ENCODE results near the gene SEC16A. TPM values are rescaled to one million over a fixed set of nuclear protein-coding genes. Genes with fewer than 3 reads are reported as not detected.

The SEC16A gene
- total and polyA plus RNA-seq, 4 donors = 44.2 to 78.8 (median 46.7) TPM

GRCh38 chr9:136412962-136413361 is 69.9 kb downstream of the SEC16A start:
- Histone ChIP-seq H3K9me3 (ENCODE audit: control insufficient read depth in 4 of 4, insufficient read depth in 3 of 4, low read length in 3 of 4) (no peaks in the 10 kb centered on the region), H3K4me1 (ENCODE audit: control insufficient read depth in 5 of 5, insufficient read depth in 5 of 5, low read length in 5 of 5) (peaks cover 0 to 19% (median 8%) of the 10 kb centered on the region in 5 donors), H3K27ac (ENCODE audit: low read depth in 1 of 2, low read length in 1 of 2) (no peak overlapping the region), H3K9ac (ENCODE audit: insufficient read depth in 1 of 2, low read length in 2 of 2) (no peak overlapping the region), H3K27me3 (ENCODE audit: control insufficient read depth in 3 of 3, insufficient read depth in 3 of 3, low read length in 2 of 3) (no peaks in the 10 kb centered on the region), H3K4me3 (no peak overlapping the region), H3K36me3 (ENCODE audit: control insufficient read depth in 4 of 4, insufficient read depth in 4 of 4, low read length in 4 of 4) (peaks cover 11 to 47% (median 37%) of the 10 kb centered on the region in 4 donors)
- 76 to 88% methylated on average over 9 of the region's 9 CpGs for WGBS, 2 donors
- peak in 2 of 3 donors; percentile 14 to 56 for DNase-seq
- ATAC-seq (ENCODE audit: insufficient read depth, low FRiP score) = no peak
- TF ChIP-seq CTCF (IDR thresholded peaks at IDR 0.05; ENCODE audit: control extremely low read depth, extremely low read depth) = no peak

GRCh38 chr9:136411378-136411777 is 71.5 kb downstream of the SEC16A start:
- 35 to 59% methylated on average over 4 of the region's 4 CpGs for WGBS, 2 donors
- peak overlapping the region; percentile 66 to 74 for H3K9ac ChIP-seq (ENCODE audit: insufficient read depth in 1 of 2, low read length in 2 of 2)
- H3K9me3 ChIP-seq (ENCODE audit: control insufficient read depth in 4 of 4, insufficient read depth in 3 of 4, low read length in 3 of 4) = no peaks in the 10 kb centered on the region
- ATAC-seq (ENCODE audit: insufficient read depth, low FRiP score) = no peak
- H3K4me3 ChIP-seq = peak overlapping the region; percentile 82
- H3K27ac ChIP-seq (ENCODE audit: low read depth in 1 of 2, low read length in 1 of 2) = no peak overlapping the region
- peaks cover 0 to 19% (median 8%) of the 10 kb centered on the region in 5 donors for H3K4me1 ChIP-seq (ENCODE audit: control insufficient read depth in 5 of 5, insufficient read depth in 5 of 5, low read length in 5 of 5)
- no peaks in the 10 kb centered on the region for H3K27me3 ChIP-seq (ENCODE audit: control insufficient read depth in 3 of 3, insufficient read depth in 3 of 3, low read length in 2 of 3)
- no peak for DNase-seq
- peaks cover 8 to 42% (median 32%) of the 10 kb centered on the region in 4 donors for H3K36me3 ChIP-seq (ENCODE audit: control insufficient read depth in 4 of 4, insufficient read depth in 4 of 4, low read length in 4 of 4)
- no peak for TF ChIP-seq CTCF (IDR thresholded peaks at IDR 0.05; ENCODE audit: control extremely low read depth, extremely low read depth)

- no peak for TF ChIP-seq CTCF (IDR thresholded peaks at IDR 0.05; ENCODE audit: control extremely low read depth, extremely low read depth)
- H3K36me3 ChIP-seq (ENCODE audit: control insufficient read depth in 4 of 4, insufficient read depth in 4 of 4, low read length in 4 of 4) = peaks cover 5 to 38% (median 30%) of the 10 kb centered on the region in 4 donors
- H3K27me3 ChIP-seq (ENCODE audit: control insufficient read depth in 3 of 3, insufficient read depth in 3 of 3, low read length in 2 of 3) = no peaks in the 10 kb centered on the region
- ATAC-seq (ENCODE audit: insufficient read depth, low FRiP score) (peak; percentile 86), DNase-seq (peak; percentile 90 to 95 (median 92))
- 0% methylated on average over 74 to 83 of the region's 83 CpGs for whole genome bisulfite sequencing, 2 donors
- peak within 1 kb of the TSS; percentile 82 for H3K4me3 ChIP-seq
- H3K9me3 ChIP-seq (ENCODE audit: control insufficient read depth in 4 of 4, insufficient read depth in 3 of 4, low read length in 3 of 4) = no peaks in the 10 kb centered on the region
- H3K27ac ChIP-seq (ENCODE audit: low read depth in 1 of 2, low read length in 1 of 2) = peak within 1 kb of the TSS; percentile 88 to 94
- H3K9ac ChIP-seq (ENCODE audit: insufficient read depth in 1 of 2, low read length in 2 of 2) = peak within 1 kb of the TSS; percentile 66 to 74
- peaks cover 0 to 19% (median 8%) of the 10 kb centered on the region in 5 donors for H3K4me1 ChIP-seq (ENCODE audit: control insufficient read depth in 5 of 5, insufficient read depth in 5 of 5, low read length in 5 of 5)
Measured at GRCh38 chr9:136410500-136411287, 72.1 kb downstream of the SEC16A start, which contains the start of the genes ENTR1 and PMPCA. TSS of gene ENTR1 (minus strand) at chr9:136410614. CDS start at chr9:136410397, 217 bp downstream. TSS of gene PMPCA (plus strand) at chr9:136410658. CDS start at chr9:136410669, 11 bp downstream.

All from lung (tissue), 12 donors.